GM21576 (cell line): ENCODE results near the gene ZBED4.

Source experiments
- ATAC-seq: cut with Tn5 transposase; IDR thresholded peaks from one replicate; pipeline ENCODE4 v1.9.1; 2021; ENCODE audit warnings: mild to moderate bottlenecking, moderate library complexity; ENCODE audit not compliant: unreplicated experiment

Gene ZBED4

GRCh38 chr22:49934160-49934890 lies 80.7 kb downstream of the ZBED4 start:
- no peak for ATAC-seq

GRCh38 chr22:49934891-49935557 lies 81.4 kb downstream of the ZBED4 start:
- ATAC-seq, result no peak

- ATAC-seq, result no peak
Measured at GRCh38 chr22:49935561-49935960, 81.9 kb downstream of the ZBED4 start.

GRCh38 chr22:49936018-49936972 lies 82.7 kb downstream of the ZBED4 start:
- ATAC-seq, result peak; percentile 51

GRCh38 chr22:49936973-49937757 lies 83.5 kb downstream of the ZBED4 start:
- no peak for ATAC-seq

GRCh38 chr22:49937758-49938564 lies 84.3 kb downstream of the ZBED4 start:
- no peak for ATAC-seq

GRCh38 chr22:49938565-49939136 lies 85.0 kb downstream of the ZBED4 start:
- no peak for ATAC-seq
